Glutamatergic neuron (in vitro differentiated cells): ENCODE data around the gene CTSD. TPM values are rescaled to one million over a fixed set of nuclear protein-coding genes. Genes with fewer than 3 reads are reported as not detected.

Experiments
- DNase-seq: peaks from one replicate; pipeline ENCODE4 v3.0.0; 2022
- H3K27ac Mint-ChIP-seq: one replicate; pipeline ENCODE4 v1.8.0; 2020; ENCODE audit warnings: mild to moderate bottlenecking, mixed read lengths, inconsistent platforms; ENCODE audit not compliant: unreplicated experiment
- H3K27me3 Mint-ChIP-seq: one replicate; pipeline ENCODE4 v1.8.0; 2020; ENCODE audit warnings: mild to moderate bottlenecking, moderate library complexity, mixed read lengths, inconsistent platforms; ENCODE audit not compliant: unreplicated experiment
- H3K36me3 Mint-ChIP-seq: one replicate; pipeline ENCODE4 v1.8.0; 2020; ENCODE audit warnings: mild to moderate bottlenecking, mixed read lengths, inconsistent platforms; ENCODE audit not compliant: unreplicated experiment
- H3K4me1 Mint-ChIP-seq: one replicate; pipeline ENCODE4 v1.8.0; 2020; ENCODE audit warnings: mild to moderate bottlenecking, low read depth, mixed read lengths, inconsistent platforms; ENCODE audit not compliant: unreplicated experiment
- H3K4me3 Mint-ChIP-seq: one replicate; pipeline ENCODE4 v1.8.0; 2020; ENCODE audit warnings: mild to moderate bottlenecking, mixed read lengths, inconsistent platforms; ENCODE audit not compliant: unreplicated experiment
- H3K9me3 Mint-ChIP-seq: one replicate; pipeline ENCODE4 v1.8.0; 2020; ENCODE audit warnings: mild to moderate bottlenecking, moderate library complexity, mixed read lengths, inconsistent platforms; ENCODE audit not compliant: unreplicated experiment
- CTCF ChIP-seq: fragments of 200-600 bp; sonication (generic); IDR thresholded peaks from one replicate; pipeline ENCODE4 v1.5.0; 2021; ENCODE audit not compliant: partially characterized antibody, unreplicated experiment
- total RNA-seq: library from RNA; stranded (reverse); fragmentation: NEBNext Ultra II Directional; extraction: Animal tissue kit (Norgen Biotek cat#: 25700); gene quantifications from one replicate; pipeline ENCODE4 v1.2.1, GENCODE V29; 2021; ENCODE audit not compliant: unreplicated experiment

The CTSD gene
- total RNA-seq, 1 donor from 2014 or later: 159 TPM

GRCh38 chr11:1735271-1735670, 28.5 kb downstream of the CTSD start:
- H3K36me3 Mint-ChIP-seq: peaks cover 37% of the 10 kb centered on the region
- H3K27ac Mint-ChIP-seq: no peak overlapping the region
- H3K4me1 Mint-ChIP-seq: peaks cover 23% of the 10 kb centered on the region
- no peak for DNase-seq
- H3K4me3 Mint-ChIP-seq: no peak overlapping the region
- H3K9me3 Mint-ChIP-seq: peaks cover 22% of the 10 kb centered on the region
- TF ChIP-seq CTCF: no peak
- H3K27me3 Mint-ChIP-seq: peaks cover 32% of the 10 kb centered on the region

- H3K4me3 Mint-ChIP-seq: no peak overlapping the region
- peaks cover 26% of the 10 kb centered on the region for H3K4me1 Mint-ChIP-seq
- DNase-seq: no peak
- H3K27me3 Mint-ChIP-seq: peaks cover 32% of the 10 kb centered on the region
- peaks cover 21% of the 10 kb centered on the region for H3K9me3 Mint-ChIP-seq
- H3K36me3 Mint-ChIP-seq: peaks cover 36% of the 10 kb centered on the region
- no peak overlapping the region for H3K27ac Mint-ChIP-seq
- TF ChIP-seq CTCF: no peak
Observed at GRCh38 chr11:1734641-1735081, 29.1 kb downstream of the CTSD start.

- Mint-ChIP-seq H3K27ac (no peak overlapping the region), H3K4me3 (no peak overlapping the region), H3K36me3 (peaks cover 29% of the 10 kb centered on the region), H3K27me3 (peaks cover 29% of the 10 kb centered on the region), H3K4me1 (peaks cover 19% of the 10 kb centered on the region), H3K9me3 (peaks cover 16% of the 10 kb centered on the region)
- no peak for DNase-seq
- no peak for TF ChIP-seq CTCF
Observed at GRCh38 chr11:1733716-1734640, 29.7 kb downstream of the CTSD start.

GRCh38 chr11:1733009-1733715, 30.6 kb downstream of the CTSD start:
- H3K9me3 Mint-ChIP-seq: peaks cover 13% of the 10 kb centered on the region
- H3K4me3 Mint-ChIP-seq: no peak overlapping the region
- peaks cover 28% of the 10 kb centered on the region for H3K27me3 Mint-ChIP-seq
- H3K36me3 Mint-ChIP-seq: peaks cover 23% of the 10 kb centered on the region
- no peak for DNase-seq
- H3K27ac Mint-ChIP-seq: no peak overlapping the region
- TF ChIP-seq CTCF: no peak
- H3K4me1 Mint-ChIP-seq: peaks cover 18% of the 10 kb centered on the region
